PFSK-1 (cell line): Measurements from ENCODE around the gene LSS.

ENCODE experiments used
- FOXP2 ChIP-seq: optimal IDR thresholded peaks from 2 replicates; pipeline ENCODE3; 2011; ENCODE audit warnings: borderline replicate concordance, control low read depth, inconsistent platforms; ENCODE audit not compliant: insufficient read depth; ENCODE audit errors: extremely low read length, extremely low read depth
- POLR2AphosphoS5 ChIP-seq: IDR thresholded peaks from 2 replicates; pipeline ENCODE4 v1.6.1; 2012; ENCODE audit warnings: low read depth, mild to moderate bottlenecking, control low read depth, low read length, moderate library complexity
- REST ChIP-seq, 2 experiments: IDR thresholded peaks; 2 replicates each; pipeline versions ENCODE4 v1.6.1 to v1.8.0; 2011 to 2012; ENCODE audit warnings: low read depth in 2 of 2, low read length in 2 of 2, control low read depth in 1 of 2, inconsistent platforms in 1 of 2, mild to moderate bottlenecking in 1 of 2, moderate library complexity in 1 of 2; ENCODE audit not compliant: insufficient read depth in 1 of 2
- SIN3A ChIP-seq: IDR thresholded peaks from 2 replicates; pipeline ENCODE4 v1.6.1; 2012; ENCODE audit warnings: mild to moderate bottlenecking, low read length, moderate library complexity, borderline replicate concordance; ENCODE audit not compliant: insufficient read depth
- TAF1 ChIP-seq: IDR thresholded peaks from 2 replicates; pipeline ENCODE4 v1.6.1; 2012; ENCODE audit warnings: low read length, control low read depth, borderline replicate concordance; ENCODE audit not compliant: insufficient read depth

The LSS gene

GRCh38 chr21:46156678-46157077 lies 71.9 kb downstream of the LSS start:
- TF ChIP-seq FOXP2 (no peak), TAF1 (no peak), POLR2AphosphoS5 (no peak), SIN3A (no peak), REST (IDR thresholded peaks at IDR 0.05; ENCODE audit: insufficient read depth in 1 of 2, low read depth in 2 of 2, low read length in 2 of 2) (no peak)

DNA sequence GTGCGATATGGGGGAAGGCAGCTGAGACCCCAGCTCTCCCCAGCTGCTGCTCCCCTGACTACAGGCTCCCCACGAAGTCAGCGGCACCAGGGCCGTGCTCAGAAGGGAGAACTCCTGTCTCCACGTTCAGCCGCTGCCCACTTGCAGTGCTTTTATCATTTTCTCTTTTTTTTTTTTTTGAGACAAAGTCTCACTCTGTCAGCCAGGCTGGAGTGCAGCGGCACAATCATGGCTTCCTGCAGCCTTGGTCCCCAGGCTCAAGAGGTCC lies 72.3 kb downstream of the LSS start:
- TF ChIP-seq TAF1: no peak
- TF ChIP-seq POLR2AphosphoS5: no peak
- no peak for TF ChIP-seq FOXP2
- no peak for TF ChIP-seq REST (IDR thresholded peaks at IDR 0.05; ENCODE audit: insufficient read depth in 1 of 2, low read depth in 2 of 2, low read length in 2 of 2)
- no peak for TF ChIP-seq SIN3A

DNA sequence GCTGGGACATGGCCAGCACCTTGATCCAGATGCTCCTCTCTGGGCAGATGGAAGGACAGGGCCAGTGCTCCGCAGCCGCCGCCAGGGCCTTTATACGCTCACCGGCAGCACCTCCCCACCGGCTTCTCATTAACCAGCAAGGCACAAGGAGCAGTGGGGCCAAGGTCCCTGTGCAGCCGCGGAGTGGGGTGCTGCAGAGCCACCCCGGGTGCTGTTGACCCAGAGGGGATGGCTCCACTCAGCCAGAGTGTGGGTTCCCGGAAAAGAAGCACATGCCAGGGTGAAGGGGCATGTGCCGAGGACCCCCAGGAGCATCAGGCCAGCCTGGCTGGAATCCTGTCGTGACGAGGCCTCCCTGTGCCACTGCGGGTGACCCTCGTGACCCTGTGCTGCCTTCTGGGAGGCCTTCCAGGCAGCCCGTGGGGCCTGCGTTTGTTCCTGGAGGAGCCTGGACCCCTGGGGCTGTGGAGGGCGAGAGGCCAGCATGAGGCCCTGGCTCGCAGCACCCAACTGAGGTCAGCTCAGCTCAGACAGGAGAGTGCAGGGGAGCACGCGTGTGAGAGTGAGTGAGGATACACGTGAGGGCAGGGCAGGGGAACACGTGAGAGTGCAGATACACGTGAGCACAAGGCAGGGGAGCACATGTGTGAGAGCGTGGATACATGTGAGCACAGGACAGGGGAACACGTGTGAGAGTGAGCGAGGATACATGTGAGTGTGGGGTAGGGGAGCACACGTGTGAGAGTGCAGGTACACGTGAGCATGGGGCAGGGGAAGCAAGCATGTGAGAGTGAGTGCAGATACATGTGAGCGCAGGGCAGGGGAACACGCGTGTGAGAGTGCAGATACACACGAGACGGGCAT lies 72.8 kb downstream of the LSS start, which contains the start of gene FTCD:
Gene FTCD (minus strand): TSS at position 66 of the 864 bp plus-strand sequence. CDS start 56 bp downstream, at position 10.
- TF ChIP-seq TAF1 (no peak), SIN3A (no peak), FOXP2 (no peak), POLR2AphosphoS5 (no peak), REST (IDR thresholded peaks at IDR 0.05; ENCODE audit: insufficient read depth in 1 of 2, low read depth in 2 of 2, low read length in 2 of 2) (no peak)

- TF ChIP-seq REST (IDR thresholded peaks at IDR 0.05; ENCODE audit: insufficient read depth in 1 of 2, low read depth in 2 of 2, low read length in 2 of 2) (no peak), TAF1 (no peak), FOXP2 (no peak), SIN3A (no peak), POLR2AphosphoS5 (no peak)
These were observed 73.5 kb downstream of the LSS start for GRCh38 chr21:46154955-46155513.
